Keratinocyte (primary cell): ENCODE results near the gene GPRC6A.

Experiments used
- CTCF ChIP-seq, 3 experiments: IDR thresholded peaks in 1 of 3; conservative IDR thresholded peaks in 1 of 3; optimal IDR thresholded peaks in 1 of 3; 2 replicates in 2 of 3; 3 replicates in 1 of 3; pipeline versions ENCODE3 to v1.5.1; 2011; ENCODE audit warnings: low read length in 3 of 3, mild to moderate bottlenecking in 3 of 3, moderate library complexity in 2 of 3, control low read depth in 1 of 3, inconsistent platforms in 1 of 3; ENCODE audit not compliant: insufficient read depth in 2 of 3; ENCODE audit errors: extremely low read depth in 1 of 3
- EZH2 ChIP-seq: IDR thresholded peaks from one replicate; pipeline ENCODE4 v1.6.1; 2012; ENCODE audit warnings: inconsistent platforms, mild to moderate bottlenecking, low read length, moderate library complexity

- TF ChIP-seq EZH2 (no peak), CTCF (optimal IDR thresholded peaks at IDR 0.05 in 1 of 3, IDR thresholded peaks at IDR 0.05 in 1 of 3, conservative IDR thresholded peaks at IDR 0.05 in 1 of 3; ENCODE audit: extremely low read depth in 1 of 3, insufficient read depth in 2 of 3, low read length in 3 of 3) (no peak)
These were observed 55.0 kb downstream of the GPRC6A start for GRCh38 chr6:116773886-116774285.
